ENCODE results near the gene APLP2.

The APLP2 gene

DNA sequence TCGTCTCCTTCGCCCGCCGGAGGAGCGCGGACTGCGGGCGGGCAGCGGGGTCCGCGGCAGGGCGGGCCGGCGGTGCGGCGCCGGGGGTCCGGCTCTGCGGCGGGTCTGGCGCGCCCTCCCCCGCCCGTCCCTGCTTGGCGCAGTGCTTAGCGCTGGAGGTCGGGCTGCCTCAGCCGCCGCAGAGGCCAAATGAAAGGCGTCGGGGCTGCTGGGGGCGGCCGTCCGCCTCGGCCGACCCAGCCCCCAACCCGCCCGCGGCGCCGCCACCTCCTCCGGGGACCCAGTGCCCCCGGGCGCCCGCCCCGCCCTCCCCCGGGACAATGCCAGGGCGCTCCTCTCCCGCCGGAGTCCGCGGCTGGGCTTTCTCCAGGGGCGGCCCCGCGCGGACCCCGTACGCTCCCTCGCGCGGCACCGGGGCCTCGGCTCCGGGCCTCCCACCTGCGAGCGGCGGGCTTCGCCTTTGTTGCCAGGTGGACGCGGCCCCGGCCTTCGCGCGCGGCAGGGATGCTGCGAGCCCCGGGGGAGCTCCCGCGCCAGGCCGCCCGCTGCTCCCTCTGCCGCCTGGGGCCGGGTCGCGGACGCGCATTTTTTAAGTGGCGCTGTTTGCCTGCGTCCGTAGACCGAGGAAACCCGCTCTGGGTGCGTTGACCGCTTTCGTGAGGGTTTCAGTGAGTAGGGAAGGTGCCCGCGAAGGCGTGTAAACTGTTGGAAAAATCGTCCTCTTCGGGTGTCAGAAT is 583 bp downstream of the APLP2 start:
- peak overlapping the region; percentile 77 to 88 (median 83) for H3K4me3 ChIP-seq (ENCODE audit: low read depth in 1 of 5, low read length in 5 of 5)
- no peaks in the 10 kb centered on the region for H3K9me3 ChIP-seq (ENCODE audit: control insufficient read depth in 5 of 5, low read length in 5 of 5)
- H3K27ac ChIP-seq (ENCODE audit: low read depth, low read length) = no peak overlapping the region
- no peaks in the 10 kb centered on the region for H3K36me3 ChIP-seq (ENCODE audit: control insufficient read depth in 5 of 5, insufficient read depth in 5 of 5, low read length in 5 of 5)
- peaks cover 2 to 31% (median 23%) of the 10 kb centered on the region in 5 donors for H3K4me1 ChIP-seq (ENCODE audit: control insufficient read depth in 5 of 5, insufficient read depth in 5 of 5, low read length in 5 of 5)
- H3K27me3 ChIP-seq (ENCODE audit: control insufficient read depth in 5 of 5, insufficient read depth in 4 of 5, low read length in 5 of 5) = no peaks in the 10 kb centered on the region
- peak overlapping the region in 4 of 5 donors; percentile 48 to 80 (median 73) for H3K9ac ChIP-seq (ENCODE audit: low read length in 5 of 5)

GRCh38 chr11:130070846-130071200 is 1.1 kb downstream of the APLP2 start:
- Histone ChIP-seq H3K4me3 (ENCODE audit: low read depth in 1 of 5, low read length in 5 of 5) (peak overlapping the region; percentile 77 to 88 (median 83)), H3K9ac (ENCODE audit: low read length in 5 of 5) (peak overlapping the region in 4 of 5 donors; percentile 48 to 80 (median 72)), H3K36me3 (ENCODE audit: control insufficient read depth in 5 of 5, insufficient read depth in 5 of 5, low read length in 5 of 5) (no peaks in the 10 kb centered on the region), H3K9me3 (ENCODE audit: control insufficient read depth in 5 of 5, low read length in 5 of 5) (no peaks in the 10 kb centered on the region), H3K4me1 (ENCODE audit: control insufficient read depth in 5 of 5, insufficient read depth in 5 of 5, low read length in 5 of 5) (peaks cover 2 to 31% (median 23%) of the 10 kb centered on the region in 5 donors), H3K27ac (ENCODE audit: low read depth, low read length) (peak overlapping the region; percentile 63), H3K27me3 (ENCODE audit: control insufficient read depth in 5 of 5, insufficient read depth in 4 of 5, low read length in 5 of 5) (no peaks in the 10 kb centered on the region)

GRCh38 chr11:130071211-130071712 is 1.6 kb downstream of the APLP2 start:
- H3K36me3 ChIP-seq (ENCODE audit: control insufficient read depth in 5 of 5, insufficient read depth in 5 of 5, low read length in 5 of 5) = no peaks in the 10 kb centered on the region
- no peaks in the 10 kb centered on the region for H3K9me3 ChIP-seq (ENCODE audit: control insufficient read depth in 5 of 5, low read length in 5 of 5)
- peak overlapping the region in 3 of 5 donors; percentile 5 to 64 (median 63) for H3K9ac ChIP-seq (ENCODE audit: low read length in 5 of 5)
- H3K27ac ChIP-seq (ENCODE audit: low read depth, low read length) = peak overlapping the region; percentile 63
- no peaks in the 10 kb centered on the region for H3K27me3 ChIP-seq (ENCODE audit: control insufficient read depth in 5 of 5, insufficient read depth in 4 of 5, low read length in 5 of 5)
- H3K4me1 ChIP-seq (ENCODE audit: control insufficient read depth in 5 of 5, insufficient read depth in 5 of 5, low read length in 5 of 5) = peaks cover 2 to 29% (median 23%) of the 10 kb centered on the region in 5 donors
- H3K4me3 ChIP-seq (ENCODE audit: low read depth in 1 of 5, low read length in 5 of 5) = peak overlapping the region; percentile 55 to 88 (median 83)

DNA sequence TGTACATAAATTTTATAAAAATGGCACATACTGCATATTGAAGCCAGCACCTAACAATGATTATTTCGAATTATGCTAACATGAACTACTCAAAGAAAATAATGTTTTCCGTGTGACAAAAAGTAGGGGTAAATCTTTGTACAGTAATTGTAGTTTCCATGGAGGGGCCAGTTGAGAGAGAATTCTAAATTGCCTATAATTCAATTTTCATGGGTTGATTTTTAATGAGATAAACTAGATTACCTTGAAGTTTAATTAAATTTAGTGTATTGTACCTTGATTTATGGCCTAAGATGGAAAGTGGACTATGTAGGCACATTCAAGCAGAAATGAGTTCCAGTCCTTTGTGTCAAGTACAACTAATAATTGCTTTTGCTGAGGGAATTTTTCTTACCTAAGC is 5.0 kb downstream of the APLP2 start:
- H3K9me3 ChIP-seq (ENCODE audit: control insufficient read depth in 5 of 5, low read length in 5 of 5) = no peaks in the 10 kb centered on the region
- H3K36me3 ChIP-seq (ENCODE audit: control insufficient read depth in 5 of 5, insufficient read depth in 5 of 5, low read length in 5 of 5) = no peaks in the 10 kb centered on the region
- H3K4me3 ChIP-seq (ENCODE audit: low read depth in 1 of 5, low read length in 5 of 5) = no peak overlapping the region
- no peaks in the 10 kb centered on the region for H3K27me3 ChIP-seq (ENCODE audit: control insufficient read depth in 5 of 5, insufficient read depth in 4 of 5, low read length in 5 of 5)
- H3K27ac ChIP-seq (ENCODE audit: low read depth, low read length) = no peak overlapping the region
- H3K9ac ChIP-seq (ENCODE audit: low read length in 5 of 5) = no peak overlapping the region
- peaks cover 0 to 18% (median 16%) of the 10 kb centered on the region in 5 donors for H3K4me1 ChIP-seq (ENCODE audit: control insufficient read depth in 5 of 5, insufficient read depth in 5 of 5, low read length in 5 of 5)

- Histone ChIP-seq H3K27ac (ENCODE audit: low read depth, low read length) (no peak overlapping the region), H3K9ac (ENCODE audit: low read length in 5 of 5) (no peak overlapping the region), H3K36me3 (ENCODE audit: control insufficient read depth in 5 of 5, insufficient read depth in 5 of 5, low read length in 5 of 5) (no peaks in the 10 kb centered on the region), H3K4me1 (ENCODE audit: control insufficient read depth in 5 of 5, insufficient read depth in 5 of 5, low read length in 5 of 5) (peaks cover 0 to 10% (median 7%) of the 10 kb centered on the region in 5 donors), H3K9me3 (ENCODE audit: control insufficient read depth in 5 of 5, low read length in 5 of 5) (no peaks in the 10 kb centered on the region), H3K4me3 (ENCODE audit: low read depth in 1 of 5, low read length in 5 of 5) (no peak overlapping the region), H3K27me3 (ENCODE audit: control insufficient read depth in 5 of 5, insufficient read depth in 4 of 5, low read length in 5 of 5) (no peaks in the 10 kb centered on the region)
Measured at GRCh38 chr11:130076778-130077481, 7.2 kb downstream of the APLP2 start.

GRCh38 chr11:130077671-130078070 is 8.0 kb downstream of the APLP2 start:
- Histone ChIP-seq H3K9ac (ENCODE audit: low read length in 5 of 5) (no peak overlapping the region), H3K36me3 (ENCODE audit: control insufficient read depth in 5 of 5, insufficient read depth in 5 of 5, low read length in 5 of 5) (peaks cover 0 to 3% (median 0%) of the 10 kb centered on the region in 5 donors), H3K4me3 (ENCODE audit: low read depth in 1 of 5, low read length in 5 of 5) (no peak overlapping the region), H3K9me3 (ENCODE audit: control insufficient read depth in 5 of 5, low read length in 5 of 5) (no peaks in the 10 kb centered on the region), H3K27ac (ENCODE audit: low read depth, low read length) (no peak overlapping the region), H3K27me3 (ENCODE audit: control insufficient read depth in 5 of 5, insufficient read depth in 4 of 5, low read length in 5 of 5) (no peaks in the 10 kb centered on the region), H3K4me1 (ENCODE audit: control insufficient read depth in 5 of 5, insufficient read depth in 5 of 5, low read length in 5 of 5) (peaks cover 0 to 6% (median 3%) of the 10 kb centered on the region in 5 donors)

DNA sequence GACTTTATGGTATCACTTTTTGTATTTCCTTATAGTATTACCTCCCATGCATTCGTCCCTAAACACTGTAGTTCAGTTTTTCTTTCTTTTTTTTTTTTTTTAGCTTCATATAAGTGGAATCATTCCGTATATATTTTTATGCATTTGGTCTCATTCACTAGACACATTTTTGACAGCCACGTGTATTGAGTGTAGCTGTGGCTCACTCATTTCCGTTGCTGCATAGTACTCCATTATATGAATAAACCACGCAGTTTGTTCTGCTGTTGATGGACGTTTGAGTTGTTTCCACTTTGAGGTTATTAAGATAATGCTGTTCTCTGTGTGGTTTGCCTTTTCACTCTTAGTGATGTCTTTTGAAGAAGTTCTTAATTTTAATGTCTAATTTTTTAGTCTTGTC is 8.4 kb downstream of the APLP2 start:
- Histone ChIP-seq H3K36me3 (ENCODE audit: control insufficient read depth in 5 of 5, insufficient read depth in 5 of 5, low read length in 5 of 5) (peaks cover 0 to 4% (median 0%) of the 10 kb centered on the region in 5 donors), H3K4me1 (ENCODE audit: control insufficient read depth in 5 of 5, insufficient read depth in 5 of 5, low read length in 5 of 5) (peaks cover 0 to 6% (median 3%) of the 10 kb centered on the region in 5 donors), H3K27me3 (ENCODE audit: control insufficient read depth in 5 of 5, insufficient read depth in 4 of 5, low read length in 5 of 5) (no peaks in the 10 kb centered on the region), H3K9ac (ENCODE audit: low read length in 5 of 5) (no peak overlapping the region), H3K27ac (ENCODE audit: low read depth, low read length) (no peak overlapping the region), H3K4me3 (ENCODE audit: low read depth in 1 of 5, low read length in 5 of 5) (no peak overlapping the region), H3K9me3 (ENCODE audit: control insufficient read depth in 5 of 5, low read length in 5 of 5) (no peaks in the 10 kb centered on the region)

- Histone ChIP-seq H3K4me1 (ENCODE audit: control insufficient read depth in 5 of 5, insufficient read depth in 5 of 5, low read length in 5 of 5) (peaks cover 0 to 36% (median 23%) of the 10 kb centered on the region in 5 donors), H3K4me3 (ENCODE audit: low read depth in 1 of 5, low read length in 5 of 5) (no peak overlapping the region), H3K9me3 (ENCODE audit: control insufficient read depth in 5 of 5, low read length in 5 of 5) (no peaks in the 10 kb centered on the region), H3K9ac (ENCODE audit: low read length in 5 of 5) (no peak overlapping the region), H3K27ac (ENCODE audit: low read depth, low read length) (no peak overlapping the region), H3K36me3 (ENCODE audit: control insufficient read depth in 5 of 5, insufficient read depth in 5 of 5, low read length in 5 of 5) (peaks cover 0 to 4% (median 0%) of the 10 kb centered on the region in 5 donors), H3K27me3 (ENCODE audit: control insufficient read depth in 5 of 5, insufficient read depth in 4 of 5, low read length in 5 of 5) (no peaks in the 10 kb centered on the region)
Measured at GRCh38 chr11:130085671-130086290, 16.1 kb downstream of the APLP2 start.

DNA sequence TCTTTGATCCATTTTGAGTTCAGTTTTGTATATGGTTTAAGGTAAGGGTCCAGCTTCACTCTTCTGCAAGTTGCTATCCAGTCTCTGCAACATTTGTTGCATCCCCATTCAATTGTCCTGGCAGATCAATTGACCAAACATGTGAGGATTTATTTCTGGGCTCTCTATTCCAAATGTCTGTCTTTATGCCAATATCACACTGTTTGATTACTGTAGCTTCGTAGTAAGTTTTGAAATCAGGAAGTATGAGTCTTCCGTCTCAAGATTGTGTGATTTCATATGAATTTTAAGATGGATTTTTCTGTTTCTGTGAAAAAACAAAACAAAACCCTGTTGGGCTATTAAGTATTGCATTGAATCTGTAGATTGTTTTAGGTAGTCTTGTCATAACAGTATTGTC is 17.0 kb downstream of the APLP2 start:
- Histone ChIP-seq H3K4me1 (ENCODE audit: control insufficient read depth in 5 of 5, insufficient read depth in 5 of 5, low read length in 5 of 5) (peaks cover 0 to 36% (median 23%) of the 10 kb centered on the region in 5 donors), H3K9ac (ENCODE audit: low read length in 5 of 5) (no peak overlapping the region), H3K9me3 (ENCODE audit: control insufficient read depth in 5 of 5, low read length in 5 of 5) (no peaks in the 10 kb centered on the region), H3K4me3 (ENCODE audit: low read depth in 1 of 5, low read length in 5 of 5) (no peak overlapping the region), H3K27me3 (ENCODE audit: control insufficient read depth in 5 of 5, insufficient read depth in 4 of 5, low read length in 5 of 5) (no peaks in the 10 kb centered on the region), H3K27ac (ENCODE audit: low read depth, low read length) (no peak overlapping the region), H3K36me3 (ENCODE audit: control insufficient read depth in 5 of 5, insufficient read depth in 5 of 5, low read length in 5 of 5) (peaks cover 0 to 4% (median 0%) of the 10 kb centered on the region in 5 donors)

All from subcutaneous abdominal adipose tissue (tissue), 5 donors.